HG02973 (cell line): Measurements from ENCODE around the gene DEFB132.
A peak's percentile ranks its signal among the peaks of the same experiment; 100 is the strongest.
"Not testable (repeated sequence)": the region's sequence is repeated elsewhere in the genome, so short reads cannot be mapped to it uniquely, and the experiment has no call there.

Experiments used
- ATAC-seq: cut with Tn5 transposase; IDR thresholded peaks from one replicate; pipeline ENCODE4 v1.9.1; 2021; ENCODE audit warnings: moderate library complexity; ENCODE audit not compliant: unreplicated experiment

DEFB132 gene, protein sequence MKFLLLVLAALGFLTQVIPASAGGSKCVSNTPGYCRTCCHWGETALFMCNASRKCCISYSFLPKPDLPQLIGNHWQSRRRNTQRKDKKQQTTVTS

DNA sequence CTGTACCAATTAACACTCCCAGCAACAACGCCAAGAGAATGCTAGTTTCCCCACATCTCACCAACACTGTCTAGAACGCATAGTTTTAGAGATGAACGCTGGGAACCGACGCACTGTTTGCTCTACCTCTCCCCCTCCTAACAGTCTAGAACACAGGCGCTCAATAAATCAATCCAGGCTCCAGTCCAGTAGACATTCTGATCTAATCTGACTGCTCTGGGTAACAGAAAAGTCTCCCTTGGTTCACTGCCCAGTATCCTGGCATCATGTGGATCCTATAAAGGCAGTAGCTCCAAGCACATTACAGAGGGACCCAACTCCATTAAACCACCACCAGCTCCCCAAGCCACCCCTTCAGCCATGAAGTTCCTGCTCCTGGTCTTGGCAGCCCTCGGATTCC lies at the start of gene DEFB132:
TSS of gene DEFB132 (plus strand) at position 306 of the 400 bp plus-strand sequence. CDS start at position 361, 55 bp downstream.
- no peak for ATAC-seq

DNA sequence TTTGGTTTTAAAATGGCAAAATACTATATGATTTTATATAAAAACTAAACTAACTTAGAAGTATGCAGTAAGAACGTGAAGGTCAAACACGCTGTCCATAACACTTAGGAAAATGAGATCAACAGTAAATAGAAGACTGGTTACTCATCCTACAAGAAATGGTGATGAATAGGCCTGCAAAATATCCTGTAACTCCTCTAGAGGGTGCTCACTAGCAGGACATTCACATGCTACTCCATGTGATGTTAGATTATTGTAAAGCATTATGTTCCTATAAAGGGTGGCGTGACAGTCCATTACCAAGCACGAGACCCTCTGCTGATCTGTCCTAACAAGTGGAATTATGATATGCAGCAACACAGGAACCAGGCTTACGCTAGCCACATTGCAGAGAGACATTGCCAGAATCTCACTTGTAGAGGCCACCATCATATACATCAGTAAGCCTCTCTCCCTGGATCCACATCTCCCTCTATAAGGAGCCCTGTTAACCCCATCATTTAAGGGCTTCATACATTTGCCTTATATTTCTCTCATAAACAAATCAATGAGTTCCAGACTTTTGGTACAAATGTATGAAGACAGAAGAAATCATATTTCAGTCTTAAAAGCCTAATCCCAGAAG lies 48.5 kb upstream of the DEFB132 start:
- peak; percentile 58 for ATAC-seq

- no peak for ATAC-seq
Observed at GRCh38 chr20:210809-211502, 46.6 kb upstream of the DEFB132 start.

DNA sequence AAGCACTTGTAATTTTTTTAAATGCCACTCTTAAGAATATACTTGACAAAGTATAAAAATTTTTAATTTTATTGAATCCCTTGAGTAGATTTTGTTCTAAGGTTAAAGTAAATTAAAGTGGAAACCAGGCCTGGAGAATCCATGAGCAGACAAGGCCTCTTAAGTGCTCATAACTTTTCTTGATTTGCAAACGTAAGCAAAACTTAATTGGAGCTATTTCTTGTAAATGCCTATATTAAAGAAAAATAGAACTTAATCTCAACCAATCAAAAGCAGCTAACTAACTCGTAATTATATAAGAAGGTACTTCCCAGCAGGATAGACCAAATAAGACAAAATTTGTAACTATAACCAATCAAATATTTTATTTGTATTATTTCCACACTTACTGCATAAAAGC lies 43.1 kb upstream of the DEFB132 start:
- no peak for ATAC-seq

GRCh38 chr20:215796-216195 lies 41.7 kb upstream of the DEFB132 start:
- no peak for ATAC-seq

DNA sequence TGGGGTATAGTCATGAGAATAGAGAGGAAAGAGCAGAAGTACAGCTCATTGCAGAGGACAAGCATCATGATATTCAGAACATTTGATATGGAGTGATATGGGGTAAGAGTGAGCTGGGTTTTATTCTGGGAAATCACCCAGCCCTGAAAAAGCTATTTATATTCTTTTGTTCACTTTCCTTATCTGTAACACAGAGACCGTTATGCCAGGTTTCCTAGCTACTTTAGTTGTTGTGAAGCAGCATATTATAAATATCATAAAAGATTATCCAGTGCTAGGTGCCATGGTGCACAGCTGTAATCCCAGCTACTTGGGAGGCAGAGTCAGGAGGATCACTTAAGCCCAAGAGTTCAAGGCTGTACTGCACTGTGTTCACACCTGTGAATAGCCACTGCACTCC lies 40.3 kb upstream of the DEFB132 start:
- ATAC-seq: no peak

GRCh38 chr20:219290-220115 lies 38.0 kb upstream of the DEFB132 start:
- no peak for ATAC-seq

GRCh38 chr20:221258-221830 lies 36.2 kb upstream of the DEFB132 start:
- ATAC-seq: no peak

DNA sequence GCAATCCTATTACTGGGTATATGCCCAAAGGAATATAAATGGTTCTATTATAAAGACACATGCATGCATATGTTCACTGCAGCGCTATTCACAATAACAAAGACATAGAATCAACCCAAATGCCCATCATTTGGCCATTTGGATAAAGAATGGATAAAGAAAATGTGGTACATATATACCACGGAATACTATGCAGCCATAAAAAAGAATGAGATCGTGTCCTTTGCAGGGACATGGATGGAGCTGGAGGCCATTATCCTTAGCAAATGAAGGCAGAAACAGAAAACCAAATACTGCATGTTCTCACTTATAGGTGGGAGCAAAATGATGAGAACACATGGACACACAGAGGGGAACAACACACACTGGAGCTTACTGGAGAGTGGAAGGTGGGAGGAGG lies 31.6 kb upstream of the DEFB132 start:
- not testable (repeated sequence) for ATAC-seq

DNA sequence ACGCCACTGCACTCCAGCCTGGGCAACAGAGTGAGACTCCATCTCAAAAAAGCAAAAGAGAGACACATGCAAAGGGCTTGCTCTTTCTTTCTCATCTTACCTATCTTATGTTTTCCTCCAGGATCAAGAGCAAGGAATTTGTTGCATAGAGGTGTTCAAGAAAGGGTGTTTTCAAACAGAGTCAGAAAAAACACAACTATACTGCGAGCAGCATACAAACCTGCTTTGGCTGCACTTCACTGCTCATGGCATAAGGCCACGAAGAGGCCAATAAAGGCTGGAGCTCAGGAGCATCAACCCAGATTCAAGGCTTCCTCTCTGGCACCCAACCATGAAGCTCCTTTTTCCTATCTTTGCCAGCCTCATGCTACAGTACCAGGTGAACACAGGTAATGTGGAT lies 30.6 kb upstream of the DEFB132 start, which contains the start of gene DEFB129:
TSS of gene DEFB129 (plus strand) at position 301 of the 400 bp plus-strand sequence. CDS start at position 332, 31 bp downstream.
- no peak for ATAC-seq

GRCh38 chr20:227439-228105 lies 30.0 kb upstream of the DEFB132 start:
- no peak for ATAC-seq

DNA sequence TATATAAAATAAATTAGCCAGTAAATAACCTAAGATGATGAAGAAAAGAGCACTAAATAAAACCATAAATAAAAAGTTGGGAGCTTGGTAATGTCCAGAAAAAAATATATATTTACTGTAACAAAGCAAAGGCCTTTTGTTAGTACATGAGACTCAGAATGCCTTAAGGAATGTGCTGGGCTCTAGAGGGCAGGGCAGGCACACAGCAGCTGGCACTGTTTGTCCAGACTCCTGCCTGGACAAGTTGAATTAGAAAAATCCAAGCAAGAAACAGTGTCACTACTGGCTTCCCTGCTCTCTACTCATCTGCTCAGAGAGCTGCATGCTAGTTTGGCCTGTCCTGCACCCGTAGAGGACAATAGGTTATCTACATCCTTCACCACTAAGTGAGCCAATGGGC lies 21.6 kb upstream of the DEFB132 start:
- no peak for ATAC-seq

DNA sequence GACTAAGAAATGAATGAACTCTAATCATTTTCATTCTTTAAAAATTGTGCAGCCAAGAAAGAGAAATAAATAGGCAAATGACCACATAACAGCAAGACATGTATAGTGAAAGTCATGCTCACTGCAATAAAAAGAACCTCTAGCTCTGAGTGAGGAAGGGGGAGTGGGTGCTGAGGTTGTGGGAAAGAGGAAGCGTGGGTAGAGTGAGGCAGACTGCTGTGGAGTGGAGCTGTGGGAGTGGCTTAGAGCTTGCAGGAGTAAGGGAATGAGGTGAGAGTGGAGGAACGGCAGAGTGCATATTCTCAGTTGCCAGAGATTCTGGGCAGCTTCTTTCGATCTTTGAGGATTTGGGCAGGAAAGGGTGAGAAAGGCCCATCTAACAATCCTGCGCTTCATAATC lies 20.0 kb upstream of the DEFB132 start:
- ATAC-seq: peak; percentile 42

- peak; percentile 66 for ATAC-seq
Observed at GRCh38 chr20:237929-238328, 19.6 kb upstream of the DEFB132 start.

GRCh38 chr20:242905-243304 lies 14.6 kb upstream of the DEFB132 start:
- ATAC-seq: no peak

DNA sequence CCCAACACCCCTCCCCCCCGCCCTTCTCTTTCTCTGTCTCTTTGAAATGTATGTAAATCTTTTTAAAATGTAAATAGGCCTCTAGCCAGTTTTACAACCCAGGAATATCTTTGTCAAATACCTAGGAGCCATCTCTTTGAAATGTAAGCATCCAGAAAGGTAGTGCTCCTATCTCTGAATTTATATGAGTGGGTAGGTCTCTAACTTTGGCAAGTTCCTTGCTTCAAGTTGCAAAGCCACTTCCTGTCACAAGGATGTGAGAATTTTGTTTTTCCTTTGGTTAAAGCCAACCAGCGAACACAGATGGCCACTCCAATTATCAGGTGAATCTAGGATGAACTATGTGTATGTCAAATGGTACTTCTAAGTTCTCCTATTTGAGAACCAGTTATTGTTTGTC lies 6.2 kb upstream of the DEFB132 start:
- no peak for ATAC-seq

- no peak for ATAC-seq
Observed at GRCh38 chr20:252801-253200, 4.7 kb upstream of the DEFB132 start.

GRCh38 chr20:253447-253846 lies 4.1 kb upstream of the DEFB132 start:
- not testable (repeated sequence) for ATAC-seq

DNA sequence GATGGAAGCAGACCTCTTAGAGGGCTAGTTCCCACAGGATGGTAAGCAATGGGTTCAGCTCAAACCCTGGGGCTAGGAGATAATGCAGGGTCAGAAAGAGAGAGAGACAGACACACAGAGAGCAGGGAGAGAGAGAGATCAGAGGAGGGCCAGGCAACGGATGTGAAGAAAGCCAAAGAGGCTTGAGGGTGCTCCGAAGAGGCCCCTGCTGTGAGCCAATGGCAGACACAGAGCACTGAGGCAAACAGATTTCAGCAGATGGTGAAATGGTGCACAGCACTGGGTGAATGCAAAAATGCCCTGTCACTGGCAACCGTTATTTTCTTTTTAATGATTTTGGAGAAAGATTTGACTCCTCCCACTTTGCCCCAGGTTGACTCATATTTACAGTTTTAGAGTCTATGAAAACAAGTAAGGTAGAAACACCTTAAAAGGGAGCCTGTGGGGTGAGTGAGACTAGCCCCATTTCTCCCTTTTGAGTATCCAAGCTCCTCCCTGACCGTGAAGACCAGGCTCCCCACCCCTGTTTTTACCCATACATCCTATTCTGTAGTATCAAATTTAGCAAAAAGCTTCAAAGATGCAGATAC lies 840 bp downstream of the DEFB132 start:
- no peak for ATAC-seq

DNA sequence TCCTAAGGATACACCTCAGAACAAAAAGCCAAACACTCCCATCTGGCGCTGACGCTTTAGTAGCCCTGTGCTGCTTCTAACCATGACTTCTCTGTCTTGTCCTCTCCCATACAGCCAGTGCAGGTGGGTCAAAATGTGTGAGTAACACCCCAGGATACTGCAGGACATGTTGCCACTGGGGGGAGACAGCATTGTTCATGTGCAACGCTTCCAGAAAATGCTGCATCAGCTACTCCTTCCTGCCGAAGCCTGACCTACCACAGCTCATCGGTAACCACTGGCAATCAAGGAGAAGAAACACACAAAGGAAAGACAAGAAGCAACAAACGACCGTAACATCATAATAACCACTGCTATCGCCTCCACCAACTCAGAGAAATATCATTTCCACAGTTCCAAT lies 1.4 kb downstream of the DEFB132 start:
- ATAC-seq: no peak
